Naive thymus-derived CD8-positive, alpha-beta T cell (primary cell): ENCODE measurements around the gene HOMER3. TPM values are rescaled to one million over a fixed set of nuclear protein-coding genes. Genes with fewer than 3 reads are reported as not detected.

Experiments used
- ATAC-seq, 2 donors: fragments of 150-1000 bp; cut with Tn5 transposase in 1 of 2; sonication (Bioruptor Pico), chemical (Tn5 transposase) in 1 of 2; 1 replicate in 1 of 2; 2 replicates in 1 of 2; pipeline ENCODE4 v1.10.0; 2021; ENCODE audit warnings: mild to moderate bottlenecking in 2 of 2, moderate library complexity in 2 of 2
- POLR2A ChIA-PET: fragments of 350-600 bp; sonication (Branson Sonifier 250); formaldehyde crosslinking; loops from one replicate; lab custom pipeline; 2021; ENCODE audit warnings: antibody characterized with exemption; lab: Charles Lee
- DNase-seq, 10 donors: peaks; one replicate each; pipeline versions ENCODE4 v3.0.0 to v3.0.0-alpha.2; 2020 to 2022
- H3K27ac Mint-ChIP-seq, 10 donors: one replicate each; pipeline ENCODE4 v1.8.0; 2020 to 2022; ENCODE audit warnings: mild to moderate bottlenecking in 10 of 10, mixed read lengths in 10 of 10, moderate library complexity in 4 of 10, inconsistent platforms in 1 of 10
- H3K27me3 Mint-ChIP-seq, 5 donors: one replicate each; pipeline ENCODE4 v1.8.0; 2021 to 2022; ENCODE audit warnings: mixed read lengths in 5 of 5
- H3K36me3 Mint-ChIP-seq, 3 donors: one replicate each; pipeline ENCODE4 v1.8.0; 2020 to 2022; ENCODE audit warnings: mixed read lengths in 3 of 3, mild to moderate bottlenecking in 2 of 3, inconsistent platforms in 1 of 3
- H3K4me1 Mint-ChIP-seq, 4 donors: one replicate each; pipeline ENCODE4 v1.8.0; 2021 to 2022; ENCODE audit warnings: mixed read lengths in 4 of 4
- H3K4me3 Mint-ChIP-seq, 10 donors: one replicate each; pipeline ENCODE4 v1.8.0; 2020 to 2022; ENCODE audit warnings: mild to moderate bottlenecking in 10 of 10, mixed read lengths in 10 of 10, moderate library complexity in 6 of 10, inconsistent platforms in 1 of 10
- H3K9me3 Mint-ChIP-seq, 9 donors: one replicate each; pipeline ENCODE4 v1.8.0; 2020 to 2022; ENCODE audit warnings: mixed read lengths in 9 of 9, mild to moderate bottlenecking in 3 of 9, inconsistent platforms in 1 of 9, moderate library complexity in 1 of 9
- polyA plus RNA-seq, 3 donors: library from polyadenylated mRNA; unstranded; fragments of 300-500 nt; fragmentation: Illumina TruSeq; gene quantifications; one replicate each; pipeline ENCODE4 v1.2.3, GENCODE V29; 2021
- total RNA-seq, 8 experiments: library from RNA in 2 of 8; stranded (reverse) in 2 of 8; gene quantifications; one replicate each; pipeline ENCODE4 v1.2.3 and lab custom pipeline; 2021 to 2026

HOMER3 gene
- total and polyA plus RNA-seq, 5 experiments from 2014 or later = 0.55 TPM; not detected in 4

GRCh38 chr19:18897094-18898029, 43.7 kb downstream of the HOMER3 start:
- no peak for ATAC-seq
- H3K4me3 Mint-ChIP-seq = peak overlapping the region in 8 of 10 donors; percentile 55 to 92 (median 78)
- peak overlapping the region in 2 of 10 donors; percentile 0 to 58 for H3K27ac Mint-ChIP-seq

GRCh38 chr19:18896421-18896841, 44.6 kb downstream of the HOMER3 start:
- no peak for DNase-seq
- peak overlapping the region; percentile 52 to 92 (median 79) for H3K4me3 Mint-ChIP-seq
- H3K9me3 Mint-ChIP-seq = no peaks in the 10 kb centered on the region
- peaks cover 0 to 23% (median 11%) of the 10 kb centered on the region in 3 donors for H3K36me3 Mint-ChIP-seq
- peaks cover 11 to 31% (median 17%) of the 10 kb centered on the region in 5 donors for H3K27me3 Mint-ChIP-seq
- H3K27ac Mint-ChIP-seq = peak overlapping the region in 1 of 10 donors; percentile 5
- ATAC-seq = no peak
- peaks cover 4 to 15% (median 12%) of the 10 kb centered on the region in 4 donors for H3K4me1 Mint-ChIP-seq
- POLR2A ChIA-PET = interaction anchor here (0.6 to 0.7 kb wide), 2 partner anchors 101 to 256 kb away, joined by 4 read pairs; no protein-coding TSS in a partner anchor

More at GRCh38 chr19:18897094-18898029, 43.7 kb downstream of the HOMER3 start:
- H3K4me1 Mint-ChIP-seq = peaks cover 4 to 15% (median 12%) of the 10 kb centered on the region in 4 donors
- H3K36me3 Mint-ChIP-seq = peaks cover 0 to 28% (median 15%) of the 10 kb centered on the region in 3 donors
- POLR2A ChIA-PET = interaction anchor here (0.6 to 1.3 kb wide), 2 partner anchors 20 to 22 kb away, joined by 3 to 6 read pairs; partner anchors contain the start of genes COPE and DDX49
- peaks cover 11 to 30% (median 17%) of the 10 kb centered on the region in 5 donors for H3K27me3 Mint-ChIP-seq
- H3K9me3 Mint-ChIP-seq = no peaks in the 10 kb centered on the region
- no peak for DNase-seq

GRCh38 chr19:18895824-18896341, 45.1 kb downstream of the HOMER3 start, which contains the start of gene CERS1:
Gene CERS1, minus strand, starts transcription at chr19:18896158. Its CDS starts 86 bp downstream, at chr19:18896072.
- DNase-seq = peak in 1 of 10 donors; percentile 30
- no peaks in the 10 kb centered on the region for H3K9me3 Mint-ChIP-seq
- POLR2A ChIA-PET = interaction anchor here (0.6 kb wide), 2 partner anchors 100 to 621 kb away, joined by 4 read pairs; partner anchors contain the start of gene IQCN
- peaks cover 0 to 21% (median 8%) of the 10 kb centered on the region in 3 donors for H3K36me3 Mint-ChIP-seq
- peak; percentile 48 to 49 for ATAC-seq
- H3K4me3 Mint-ChIP-seq = peak within 1 kb of the TSS; percentile 52 to 92 (median 79)
- peak within 1 kb of the TSS in 1 of 10 donors; percentile 5 for H3K27ac Mint-ChIP-seq
- peaks cover 4 to 15% (median 12%) of the 10 kb centered on the region in 4 donors for H3K4me1 Mint-ChIP-seq
- peaks cover 11 to 31% (median 17%) of the 10 kb centered on the region in 5 donors for H3K27me3 Mint-ChIP-seq

- H3K27ac Mint-ChIP-seq = no peak overlapping the region
- ATAC-seq (peak; percentile 45 to 56), DNase-seq (no peak)
- peaks cover 4 to 15% (median 12%) of the 10 kb centered on the region in 4 donors for H3K4me1 Mint-ChIP-seq
- peak overlapping the region in 7 of 10 donors; percentile 28 to 73 (median 46) for H3K4me3 Mint-ChIP-seq
- POLR2A ChIA-PET = interaction anchor here (0.6 to 0.7 kb wide), 2 partner anchors 617 to 621 kb away, joined by 3 to 4 read pairs; partner anchors contain the start of gene IQCN
- H3K27me3 Mint-ChIP-seq = peaks cover 11 to 31% (median 17%) of the 10 kb centered on the region in 5 donors
- H3K9me3 Mint-ChIP-seq = no peaks in the 10 kb centered on the region
- peaks cover 0 to 17% (median 6%) of the 10 kb centered on the region in 3 donors for H3K36me3 Mint-ChIP-seq
Measured at GRCh38 chr19:18895038-18895823, 45.8 kb downstream of the HOMER3 start.

GRCh38 chr19:18894254-18895037, 46.6 kb downstream of the HOMER3 start:
- H3K9me3 Mint-ChIP-seq = no peaks in the 10 kb centered on the region
- H3K27ac Mint-ChIP-seq = no peak overlapping the region
- peaks cover 0 to 10% (median 6%) of the 10 kb centered on the region in 3 donors for H3K36me3 Mint-ChIP-seq
- H3K4me3 Mint-ChIP-seq = peak overlapping the region in 4 of 10 donors; percentile 26 to 46 (median 38)
- ATAC-seq (no peak), DNase-seq (no peak)
- H3K4me1 Mint-ChIP-seq = peaks cover 4 to 15% (median 12%) of the 10 kb centered on the region in 4 donors
- POLR2A ChIA-PET = interaction anchor here (0.7 kb wide), 1 partner anchor 618 kb away, joined by 3 read pairs; no protein-coding TSS in a partner anchor
- peaks cover 11 to 32% (median 21%) of the 10 kb centered on the region in 5 donors for H3K27me3 Mint-ChIP-seq

- Mint-ChIP-seq H3K36me3 (peaks cover 0 to 8% (median 3%) of the 10 kb centered on the region in 3 donors), H3K27me3 (peaks cover 11 to 32% (median 21%) of the 10 kb centered on the region in 5 donors), H3K9me3 (no peaks in the 10 kb centered on the region), H3K4me3 (peak overlapping the region in 3 of 10 donors; percentile 22 to 57 (median 50)), H3K27ac (no peak overlapping the region), H3K4me1 (peaks cover 4 to 15% (median 12%) of the 10 kb centered on the region in 4 donors)
- POLR2A ChIA-PET = no interaction called here
- no peak for ATAC-seq
- DNase-seq = no peak
Measured at GRCh38 chr19:18893587-18894253, 47.3 kb downstream of the HOMER3 start.

- ATAC-seq = no peak
- POLR2A ChIA-PET = interaction anchor here (0.7 kb wide), 1 partner anchor 19 kb away, joined by 4 read pairs; no protein-coding TSS in a partner anchor
Measured at GRCh38 chr19:18889949-18890745, 50.9 kb downstream of the HOMER3 start.

GRCh38 chr19:18886972-18887371, 54.0 kb downstream of the HOMER3 start:
- Mint-ChIP-seq H3K9me3 (no peaks in the 10 kb centered on the region), H3K27ac (peak overlapping the region in 3 of 10 donors; percentile 24 to 38 (median 32))
- POLR2A ChIA-PET = interaction anchor here (0.7 kb wide), 1 partner anchor 953 kb away, joined by 6 read pairs; no protein-coding TSS in a partner anchor

More at GRCh38 chr19:18889949-18890745, 50.9 kb downstream of the HOMER3 start:
- Mint-ChIP-seq H3K27me3 (peaks cover 3 to 25% (median 10%) of the 10 kb centered on the region in 5 donors), H3K4me1 (peaks cover 0 to 2% (median 0%) of the 10 kb centered on the region in 4 donors), H3K4me3 (no peak overlapping the region), H3K36me3 (no peaks in the 10 kb centered on the region), H3K27ac (no peak overlapping the region), H3K9me3 (no peaks in the 10 kb centered on the region)
- DNase-seq = no peak

GRCh38 chr19:18883526-18884304, 57.3 kb downstream of the HOMER3 start:
- Mint-ChIP-seq H3K9me3 (no peaks in the 10 kb centered on the region), H3K27me3 (peaks cover 0 to 6% (median 3%) of the 10 kb centered on the region in 5 donors), H3K4me1 (peaks cover 0 to 2% (median under 1%) of the 10 kb centered on the region in 4 donors), H3K27ac (no peak overlapping the region), H3K36me3 (no peaks in the 10 kb centered on the region), H3K4me3 (no peak overlapping the region)
- ATAC-seq (no peak), DNase-seq (no peak)
- POLR2A ChIA-PET = interaction anchor here (0.6 to 0.7 kb wide), 2 partner anchors 364 to 1582 kb away, joined by 3 to 8 read pairs; no protein-coding TSS in a partner anchor

More at GRCh38 chr19:18886972-18887371, 54.0 kb downstream of the HOMER3 start:
- ATAC-seq (no peak), DNase-seq (no peak)
- Mint-ChIP-seq H3K36me3 (no peaks in the 10 kb centered on the region), H3K4me1 (no peaks in the 10 kb centered on the region), H3K4me3 (no peak overlapping the region), H3K27me3 (peaks cover 0 to 11% (median 3%) of the 10 kb centered on the region in 5 donors)
